NCI-H1694 (cell line): Measurements from ENCODE around the gene DHDH.
"Not testable (repeated sequence)": the region's sequence is repeated elsewhere in the genome, so short reads cannot be mapped to it uniquely, and the experiment has no call there.

Experiments used
- DNase-seq: peaks from one replicate; lab custom pipeline; 2025; lab: John Stamatoyannopoulos, UW

Gene DHDH

DNA sequence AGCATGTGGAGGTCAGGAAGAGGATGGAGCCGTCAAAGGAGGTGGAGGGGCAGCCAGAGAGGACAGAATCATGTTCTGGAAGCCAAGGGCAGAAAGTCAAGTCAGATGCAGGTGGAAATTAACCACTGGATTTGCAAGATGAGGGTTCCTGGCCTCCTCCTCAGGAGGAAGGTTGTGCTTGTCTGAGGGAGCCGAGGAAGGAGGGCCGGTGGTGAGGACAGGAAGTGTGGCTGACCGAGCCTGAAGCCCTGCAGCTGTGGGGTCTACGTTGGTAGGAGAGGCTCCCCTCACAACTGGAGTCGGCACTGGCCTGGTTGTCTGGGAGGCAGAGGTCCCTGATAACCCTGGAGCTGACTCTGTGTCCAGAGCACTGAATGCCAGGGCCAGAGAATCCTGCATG is 15.4 kb upstream of the DHDH start:
- no peak for DNase-seq

DNA sequence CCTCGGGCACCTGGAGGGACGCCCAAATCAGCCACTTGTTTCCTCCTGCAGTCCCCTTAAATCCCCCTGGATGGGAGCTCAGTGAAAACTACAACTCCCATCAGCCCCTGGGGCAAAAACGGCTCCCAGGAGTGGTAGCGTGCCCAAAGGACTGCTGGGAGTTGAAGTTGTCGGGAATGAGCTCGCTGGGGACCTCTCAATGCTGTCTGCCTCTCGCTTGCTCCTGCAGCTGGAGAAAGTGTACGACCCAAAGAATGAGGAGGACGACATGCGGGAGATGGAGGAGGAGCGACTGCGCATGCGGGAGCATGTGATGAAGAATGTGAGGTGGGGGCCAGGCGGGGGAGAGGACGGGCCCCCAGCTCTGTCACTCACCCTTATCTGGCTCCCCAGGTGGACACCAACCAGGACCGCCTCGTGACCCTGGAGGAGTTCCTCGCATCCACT is 14.7 kb upstream of the DHDH start:
- DNase-seq: no peak

DNA sequence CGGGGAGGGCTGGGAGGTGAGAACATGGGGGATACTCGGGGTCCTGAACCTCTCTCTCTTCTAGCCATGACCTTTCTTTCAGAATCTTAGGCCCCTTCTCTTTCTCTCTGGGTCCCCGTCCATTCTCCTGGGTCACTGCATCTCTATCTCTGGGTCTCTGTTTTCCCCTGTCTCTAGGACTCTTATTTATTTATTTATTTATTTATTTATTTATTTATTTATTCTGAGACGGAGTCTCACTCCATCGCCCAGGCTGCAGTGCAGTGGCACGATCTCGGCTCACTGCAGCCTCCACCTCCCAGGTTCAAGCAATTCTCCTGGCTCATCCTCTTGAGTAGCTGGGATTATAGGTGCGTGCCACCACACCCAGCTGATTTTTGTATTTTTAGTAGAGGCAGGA is 14.2 kb upstream of the DHDH start:
- DNase-seq: not testable (repeated sequence)

DNA sequence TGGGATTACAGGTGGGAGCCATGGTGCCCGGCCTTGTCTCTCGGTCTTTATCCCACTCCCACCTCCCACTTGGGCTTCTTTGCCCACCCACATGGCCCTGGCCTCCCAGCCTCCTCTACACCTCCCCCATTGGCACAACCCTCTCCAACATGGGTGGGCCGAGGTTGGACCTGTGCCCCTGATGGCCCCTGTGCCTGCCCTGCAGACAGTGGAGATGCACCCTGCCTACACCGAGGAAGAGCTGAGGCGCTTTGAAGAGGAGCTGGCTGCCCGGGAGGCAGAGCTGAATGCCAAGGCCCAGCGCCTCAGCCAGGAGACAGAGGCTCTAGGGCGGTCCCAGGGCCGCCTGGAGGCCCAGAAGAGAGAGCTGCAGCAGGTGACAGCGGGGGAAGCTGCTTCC is 12.6 kb upstream of the DHDH start:
- no peak for DNase-seq

DNA sequence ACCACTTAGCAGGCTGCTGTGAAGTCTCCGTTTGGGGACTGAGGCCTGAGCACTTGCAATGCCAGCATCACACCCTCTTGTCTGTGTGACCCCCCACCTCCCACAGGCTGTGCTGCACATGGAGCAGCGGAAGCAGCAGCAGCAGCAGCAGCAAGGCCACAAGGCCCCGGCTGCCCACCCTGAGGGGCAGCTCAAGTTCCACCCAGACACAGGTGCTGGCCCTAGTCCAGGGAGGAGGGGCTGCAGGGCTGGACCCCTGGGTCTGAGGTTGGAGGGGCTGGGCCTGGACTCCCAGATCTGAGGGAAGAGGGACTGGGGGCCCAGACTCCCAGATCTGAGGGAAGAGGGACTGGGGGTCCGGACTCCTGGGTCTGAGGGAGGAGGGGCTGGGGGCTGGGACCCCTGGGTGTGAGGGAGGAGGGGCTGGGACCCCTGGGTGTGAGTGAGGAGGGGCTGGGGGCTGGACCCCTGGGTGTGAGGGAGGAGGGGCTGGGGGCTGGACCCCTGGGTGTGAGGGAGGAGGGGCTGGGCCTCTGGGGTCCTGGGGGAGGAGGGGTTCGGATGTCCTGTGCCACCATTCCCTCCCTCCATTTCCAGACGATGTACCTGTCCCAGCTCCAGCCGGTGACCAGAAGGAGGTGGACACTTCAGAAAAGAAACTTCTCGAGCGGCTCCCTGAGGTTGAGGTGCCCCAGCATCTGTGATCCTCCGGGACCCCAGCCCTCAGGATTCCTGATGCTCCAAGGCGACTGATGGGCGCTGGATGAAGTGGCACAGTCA is 11.6 kb upstream of the DHDH start:
- DNase-seq: no peak

DNA sequence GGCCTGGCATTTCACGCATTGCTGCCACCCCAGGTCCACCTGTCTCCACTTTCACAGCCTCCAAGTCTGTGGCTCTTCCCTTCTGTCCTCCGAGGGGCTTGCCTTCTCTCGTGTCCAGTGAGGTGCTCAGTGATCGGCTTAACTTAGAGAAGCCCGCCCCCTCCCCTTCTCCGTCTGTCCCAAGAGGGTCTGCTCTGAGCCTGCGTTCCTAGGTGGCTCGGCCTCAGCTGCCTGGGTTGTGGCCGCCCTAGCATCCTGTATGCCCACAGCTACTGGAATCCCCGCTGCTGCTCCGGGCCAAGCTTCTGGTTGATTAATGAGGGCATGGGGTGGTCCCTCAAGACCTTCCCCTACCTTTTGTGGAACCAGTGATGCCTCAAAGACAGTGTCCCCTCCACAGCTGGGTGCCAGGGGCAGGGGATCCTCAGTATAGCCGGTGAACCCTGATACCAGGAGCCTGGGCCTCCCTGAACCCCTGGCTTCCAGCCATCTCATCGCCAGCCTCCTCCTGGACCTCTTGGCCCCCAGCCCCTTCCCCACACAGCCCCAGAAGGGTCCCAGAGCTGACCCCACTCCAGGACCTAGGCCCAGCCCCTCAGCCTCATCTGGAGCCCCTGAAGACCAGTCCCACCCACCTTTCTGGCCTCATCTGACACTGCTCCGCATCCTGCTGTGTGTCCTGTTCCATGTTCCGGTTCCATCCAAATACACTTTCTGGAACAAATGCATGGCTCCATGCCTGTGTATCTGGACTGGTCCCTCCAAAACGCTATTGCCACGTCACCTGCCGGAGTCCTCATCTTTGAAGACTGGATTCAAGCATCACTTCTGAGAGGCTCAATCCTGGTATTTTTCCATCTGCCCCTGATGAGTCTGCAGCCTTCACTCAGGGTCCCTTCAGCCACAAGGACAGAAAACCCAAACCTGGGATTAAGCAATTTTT is 10.7 kb upstream of the DHDH start:
- no peak for DNase-seq

DNA sequence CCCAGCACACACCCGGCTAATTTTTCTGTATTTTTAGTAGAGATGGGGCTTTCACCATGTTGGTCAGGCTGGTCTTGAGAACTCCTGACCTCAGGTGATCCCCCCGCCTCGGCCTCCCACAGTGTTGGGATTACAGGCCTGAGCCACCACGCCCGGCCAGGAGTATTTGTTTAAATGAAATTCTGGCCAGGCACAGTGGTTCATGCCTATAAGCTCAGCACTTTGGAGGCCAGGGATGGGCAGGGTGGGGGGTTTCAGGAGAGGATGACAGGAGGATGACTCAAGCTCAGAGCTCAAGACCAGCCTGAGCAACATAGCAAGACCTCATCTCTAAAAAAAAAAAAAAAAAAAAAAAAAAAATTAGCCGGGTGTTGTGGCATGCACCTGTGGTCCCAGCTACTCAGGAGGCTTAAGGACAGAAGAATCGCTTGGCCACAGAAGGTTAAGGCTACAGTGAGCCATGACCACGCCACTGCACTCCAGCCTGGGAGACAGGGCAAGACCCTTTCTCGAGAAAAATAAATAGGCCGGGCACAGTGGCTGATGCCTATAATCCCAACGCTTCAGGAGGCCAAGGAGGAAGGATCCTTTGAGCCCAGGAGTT is 8.2 kb upstream of the DHDH start:
- DNase-seq: no peak

DNA sequence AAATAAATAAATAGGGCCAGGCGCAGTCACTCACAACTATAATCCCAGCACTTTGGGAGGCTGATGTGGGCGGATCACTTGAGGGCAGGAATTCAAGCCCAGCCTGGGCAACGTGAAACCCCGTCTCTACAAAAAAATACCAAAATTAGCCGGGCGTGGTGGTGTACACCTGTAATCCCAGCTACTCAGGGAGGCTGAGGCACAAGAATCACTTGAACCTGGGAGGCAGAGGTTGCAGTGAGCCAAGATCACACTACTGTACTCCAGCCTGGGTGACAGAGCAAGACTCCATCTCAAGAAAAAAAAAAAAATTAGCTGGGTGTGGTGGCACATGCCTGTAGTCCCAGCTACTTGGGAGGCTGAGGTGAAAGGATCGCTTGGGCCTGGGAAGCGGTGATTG is 7.6 kb upstream of the DHDH start:
- not testable (repeated sequence) for DNase-seq

DNA sequence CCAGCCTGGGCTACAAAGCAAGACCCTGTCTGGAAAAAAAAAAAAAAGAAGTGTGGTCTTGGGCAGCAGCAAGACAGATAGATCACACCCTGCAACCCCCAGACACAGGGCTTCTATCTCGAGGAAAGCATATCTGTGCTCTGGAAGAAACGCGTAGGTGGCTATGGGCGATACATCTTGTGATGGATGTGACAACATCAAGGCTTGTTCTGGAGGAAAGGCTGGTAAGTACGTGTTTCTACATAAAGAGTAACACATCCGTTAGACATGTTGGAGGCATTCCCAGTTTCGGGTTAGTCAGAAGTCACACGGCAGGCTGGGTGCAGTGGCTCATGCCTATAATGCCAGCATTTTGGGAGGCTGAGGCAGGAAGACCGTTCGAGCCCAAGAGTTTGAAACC is 6.6 kb upstream of the DHDH start:
- peak; percentile 10 for DNase-seq

DNA sequence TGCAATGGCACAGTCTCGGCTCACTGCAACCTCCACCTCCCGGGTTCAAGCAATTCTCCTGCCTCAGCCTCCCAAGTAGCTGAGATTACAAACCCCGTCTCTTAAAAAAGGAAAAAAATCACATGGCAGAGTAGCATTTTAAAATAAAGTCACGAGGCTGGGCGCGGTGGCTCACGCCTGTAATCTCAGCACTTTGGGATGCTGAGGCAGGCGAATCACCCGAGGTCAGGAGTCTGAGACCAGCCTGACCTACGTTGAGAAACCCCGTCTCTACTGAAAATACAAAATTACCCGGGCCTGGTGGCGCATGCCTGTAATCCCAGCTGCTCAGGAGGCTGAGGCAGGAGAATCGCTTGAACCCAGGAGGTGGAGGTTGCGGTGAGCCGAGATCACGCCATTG is 5.8 kb upstream of the DHDH start:
- DNase-seq: not testable (repeated sequence)

DNA sequence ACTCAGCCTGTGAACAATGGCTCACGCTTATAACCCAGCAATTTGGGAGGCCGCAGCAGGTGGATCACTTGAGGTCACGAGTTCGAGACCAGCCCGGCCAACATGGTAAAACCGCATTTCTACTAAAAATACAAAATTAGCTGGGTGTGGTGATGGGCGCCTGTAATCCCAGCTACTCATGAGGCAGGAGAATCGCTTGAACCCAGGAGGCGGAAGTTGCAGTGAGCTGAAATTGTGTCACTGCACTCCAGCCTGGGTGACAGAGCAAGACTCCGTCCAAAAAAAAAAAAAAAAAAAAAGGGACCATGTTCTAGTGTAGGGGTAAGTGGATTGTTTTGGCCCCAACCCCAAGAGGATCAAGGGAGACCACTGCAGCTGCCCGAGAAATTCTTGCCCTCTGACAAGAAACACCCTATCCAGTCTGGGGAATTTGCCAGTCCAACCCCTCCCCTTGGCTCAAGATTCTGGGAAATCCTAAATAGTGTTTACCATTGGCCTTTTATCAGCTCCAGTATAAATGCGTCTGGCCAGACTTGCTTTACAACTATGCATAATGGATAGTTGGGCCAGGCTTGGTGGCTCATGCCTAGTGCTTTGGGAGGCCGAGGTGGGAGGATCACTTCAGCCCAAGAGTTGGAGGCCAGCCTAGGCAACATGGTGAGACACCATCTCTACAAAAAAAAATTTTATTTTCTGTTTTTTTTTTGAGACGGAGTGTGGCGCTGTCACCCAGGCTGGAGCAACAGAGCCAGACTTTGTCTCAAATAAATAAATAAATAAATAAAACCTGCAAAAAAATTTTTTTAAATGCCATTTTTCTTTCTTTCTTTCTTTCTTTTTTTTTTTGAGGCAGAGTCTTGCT is 5.1 kb upstream of the DHDH start:
- no peak for DNase-seq

DNA sequence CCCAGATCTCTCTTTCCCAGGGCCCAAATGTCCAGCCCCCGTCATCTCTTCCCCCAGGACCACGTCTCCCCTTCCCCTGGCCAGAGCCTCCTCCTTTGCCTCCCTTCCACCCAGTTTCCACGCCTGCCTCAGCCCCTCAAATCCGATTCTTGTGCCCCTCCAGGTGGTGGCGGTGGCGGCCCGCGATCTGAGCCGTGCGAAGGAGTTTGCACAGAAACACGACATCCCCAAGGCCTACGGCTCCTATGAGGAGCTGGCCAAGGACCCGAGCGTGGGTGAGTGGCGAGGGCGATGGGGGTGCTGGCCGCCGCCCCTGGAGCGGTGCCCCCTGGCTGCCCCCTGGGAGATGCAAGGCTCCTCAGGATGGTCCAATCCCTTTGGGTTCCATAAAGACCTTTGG is 1.3 kb downstream of the DHDH start:
- DNase-seq: no peak

DNA sequence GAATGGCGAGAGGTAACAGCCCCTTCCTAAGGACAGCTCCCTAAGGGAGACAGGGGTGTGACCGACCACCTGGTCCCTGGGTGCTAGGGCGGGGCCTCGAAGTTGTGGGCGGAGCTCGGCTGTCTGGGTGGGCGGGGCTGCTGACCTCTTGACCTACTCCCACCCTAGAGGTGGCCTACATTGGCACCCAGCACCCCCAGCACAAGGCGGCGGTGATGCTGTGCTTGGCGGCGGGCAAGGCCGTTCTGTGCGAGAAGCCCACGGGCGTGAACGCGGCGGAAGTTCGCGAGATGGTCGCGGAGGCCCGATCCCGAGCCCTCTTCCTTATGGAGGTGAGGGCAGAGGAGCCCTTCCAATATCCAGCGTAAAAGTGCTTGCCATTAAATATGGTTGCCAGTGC is 2.4 kb downstream of the DHDH start:
- DNase-seq: no peak

DNA sequence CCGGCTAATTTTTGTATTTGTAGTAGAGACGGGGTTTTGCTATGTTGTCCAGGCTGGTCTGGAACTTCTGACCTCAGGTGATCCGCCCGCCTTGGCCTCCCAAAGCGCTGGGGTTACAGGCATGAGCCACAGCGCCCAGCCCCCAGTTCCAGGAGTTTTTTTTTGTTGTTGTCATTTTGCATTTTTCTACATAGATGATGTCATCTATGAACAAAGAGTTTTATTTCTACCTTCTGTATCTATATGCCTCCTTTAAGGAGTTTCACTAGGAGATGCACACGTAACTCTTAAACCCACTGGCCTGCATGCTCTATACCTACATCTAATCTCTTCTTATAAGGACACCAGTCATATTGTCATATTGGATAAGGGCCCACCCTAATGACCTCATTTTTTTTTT is 4.8 kb downstream of the DHDH start:
- no peak for DNase-seq

DNA sequence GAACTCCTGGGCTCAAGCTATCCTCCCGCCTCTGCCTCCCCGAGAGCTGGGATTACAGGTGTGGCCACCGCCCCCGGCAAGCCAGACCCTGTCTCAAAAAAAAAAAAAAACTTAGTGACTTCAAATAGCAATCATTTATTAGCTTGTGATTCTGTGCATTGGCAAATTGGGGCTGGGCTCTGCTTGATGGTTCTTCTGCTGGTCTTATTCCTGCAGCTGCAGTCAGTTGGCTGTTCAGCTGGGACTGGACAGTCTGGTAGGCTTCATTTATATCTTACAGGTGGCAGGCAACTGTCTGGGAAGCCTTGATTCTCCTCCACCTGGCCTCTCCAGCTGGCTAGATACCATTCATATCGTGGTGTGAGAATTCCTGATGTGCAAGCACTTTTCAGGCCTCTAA is 7.4 kb downstream of the DHDH start:
- DNase-seq: no peak

DNA sequence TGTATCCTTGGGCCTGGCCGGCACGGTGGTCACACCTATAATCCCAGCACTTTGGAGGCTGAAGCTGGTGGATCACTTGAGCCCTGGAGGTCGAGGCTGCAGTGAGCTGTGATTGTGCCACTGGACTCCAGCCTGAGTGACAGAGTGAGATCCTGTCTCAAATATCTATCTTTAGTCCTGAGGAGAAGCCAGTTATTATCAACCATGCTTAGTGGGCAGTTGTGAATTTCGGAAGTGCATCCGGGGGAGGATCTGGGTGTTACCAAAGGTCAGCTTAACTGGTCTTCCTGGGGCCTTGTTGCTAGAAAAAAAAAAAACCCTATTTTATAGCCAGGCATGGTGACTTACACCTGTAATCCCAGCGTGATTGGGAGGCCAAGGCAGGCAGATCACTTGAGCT is 9.6 kb downstream of the DHDH start:
- no peak for DNase-seq

DNA sequence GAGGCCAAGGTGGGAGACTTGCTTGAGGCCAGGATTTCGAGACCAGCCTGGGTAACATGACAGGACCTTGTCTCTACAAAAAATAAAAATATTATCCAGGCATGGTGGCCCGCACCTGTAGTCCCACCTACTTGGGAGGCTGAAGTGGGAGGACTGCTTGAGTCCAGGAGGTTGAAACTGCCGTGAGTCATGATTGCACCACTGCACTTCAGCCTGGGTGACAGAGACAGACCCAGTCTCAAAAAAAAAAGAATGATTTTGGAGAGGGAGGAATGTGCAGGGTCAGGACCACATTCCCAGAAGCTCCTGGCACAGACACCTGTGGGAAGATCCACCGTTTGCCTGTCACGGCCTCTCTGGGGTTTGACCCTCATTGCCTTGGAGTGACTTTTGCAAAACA is 11.9 kb downstream of the DHDH start:
- no peak for DNase-seq

DNA sequence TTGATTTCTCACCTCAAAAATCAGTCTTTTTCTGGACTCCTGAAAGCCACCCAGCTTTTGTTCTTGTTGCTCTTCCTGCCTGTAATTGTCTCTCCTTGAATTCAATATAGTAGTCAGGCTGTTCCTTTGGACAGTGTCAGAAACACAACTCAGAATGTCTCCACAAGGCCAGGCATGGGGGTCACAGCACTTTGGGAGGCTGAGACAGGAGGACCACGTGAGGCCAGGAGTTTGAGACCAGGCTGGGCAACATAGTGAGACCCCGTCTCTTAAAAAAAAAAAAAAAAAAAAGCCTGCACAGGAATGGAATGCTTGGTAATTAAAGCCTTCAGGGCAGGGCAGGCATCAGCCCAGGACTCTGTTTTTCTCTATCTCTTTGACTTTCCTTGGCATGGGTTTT is 12.3 kb downstream of the DHDH start:
- no peak for DNase-seq

DNA sequence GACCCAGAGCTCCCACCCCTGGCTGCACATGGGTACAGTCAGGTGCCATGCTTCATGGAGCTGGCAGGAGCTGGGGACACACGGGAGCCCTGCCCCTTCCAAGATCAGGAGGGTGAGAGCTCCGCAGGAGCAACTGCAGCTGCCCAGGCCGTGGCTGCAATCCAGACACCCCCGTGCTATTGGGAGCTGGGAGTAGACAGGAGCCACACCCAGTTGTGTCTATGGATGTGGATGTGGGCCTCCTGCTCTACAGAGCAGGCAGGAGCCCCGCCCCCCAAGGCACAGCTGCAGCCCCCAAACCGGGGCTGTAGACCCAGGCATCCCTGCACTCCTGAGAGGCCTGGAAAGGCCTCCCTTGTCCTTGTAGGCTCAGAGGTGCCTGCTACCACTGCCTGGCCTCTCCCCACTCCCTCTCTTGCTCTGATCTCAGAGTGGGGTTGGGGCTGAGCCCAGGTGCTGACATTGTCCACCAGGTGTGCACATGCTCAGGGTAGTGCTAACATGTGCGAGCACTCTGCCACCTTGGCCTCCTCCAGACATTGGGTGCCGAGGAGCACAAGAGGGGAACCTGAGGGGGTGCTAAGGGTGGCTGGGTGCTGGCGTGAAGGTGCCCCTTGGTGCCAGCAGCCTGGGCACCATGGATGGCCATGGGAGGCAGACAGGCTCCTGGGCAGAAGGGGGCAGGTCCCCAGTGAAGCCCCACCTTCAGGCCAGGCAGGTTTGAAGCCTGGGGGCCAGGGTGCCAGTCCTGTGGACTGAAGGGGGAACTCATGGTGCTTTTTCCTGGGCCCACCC is 13.2 kb downstream of the DHDH start:
- no peak for DNase-seq

DNA sequence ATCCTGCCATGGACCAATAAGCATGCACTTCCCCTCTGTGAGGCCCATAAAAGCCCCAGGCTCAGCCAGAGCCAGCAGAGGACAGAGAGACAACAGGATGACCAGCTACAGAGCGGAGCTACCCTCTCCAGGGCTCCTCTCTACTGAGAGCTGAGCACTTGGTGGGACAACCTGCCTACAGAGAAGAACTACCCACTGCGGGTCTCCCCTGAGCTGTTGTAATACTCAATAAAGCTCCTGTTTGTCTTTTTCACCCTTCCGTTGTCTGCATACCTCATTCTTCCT is 13.7 kb downstream of the DHDH start:
- DNase-seq: no peak

DNA sequence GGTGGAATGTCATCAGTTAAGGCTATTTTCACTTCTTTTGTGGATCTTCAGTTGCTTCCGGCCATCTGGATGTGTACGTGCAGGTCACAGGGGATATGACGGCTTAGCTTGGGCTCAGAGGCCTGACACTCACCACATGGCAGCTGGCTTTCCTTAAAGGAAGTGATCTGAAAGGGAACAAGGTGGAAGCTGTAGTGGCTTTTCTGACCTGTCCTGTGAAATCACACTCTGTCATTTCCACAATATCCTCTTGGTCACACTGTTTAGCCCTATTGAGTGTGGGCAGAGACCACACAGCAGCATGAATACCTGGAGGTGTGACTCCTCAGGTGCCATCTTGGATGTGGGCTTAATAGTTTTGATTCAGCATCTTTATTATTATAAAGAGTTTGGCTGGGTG is 16.7 kb downstream of the DHDH start:
- no peak for DNase-seq
